HG02610 (cell line): ENCODE measurements around the gene TRMO.
"Not testable (repeated sequence)": the region's sequence is repeated elsewhere in the genome, so short reads cannot be mapped to it uniquely, and the experiment has no call there.

Experiments used
- ATAC-seq: cut with Tn5 transposase; IDR thresholded peaks from one replicate; pipeline ENCODE4 v1.9.1; 2021; ENCODE audit warnings: mild to moderate bottlenecking, moderate library complexity; ENCODE audit not compliant: unreplicated experiment

The TRMO gene

GRCh38 chr9:97921959-97922724, at the start of gene TRMO:
Gene TRMO (minus strand): TSS chr9:97922500. CDS start chr9:97922493, 7 bp downstream.
- peak; percentile 84 for ATAC-seq

GRCh38 chr9:97970165-97970564, 47.9 kb upstream of the TRMO start:
- no peak for ATAC-seq

- no peak for ATAC-seq
Measured at GRCh38 chr9:97969014-97969413, 46.7 kb upstream of the TRMO start.

- ATAC-seq: no peak
Measured at GRCh38 chr9:97966493-97966892, 44.2 kb upstream of the TRMO start.

GRCh38 chr9:97964901-97965300, 42.6 kb upstream of the TRMO start:
- no peak for ATAC-seq

- no peak for ATAC-seq
Measured at GRCh38 chr9:97963232-97963631, 40.9 kb upstream of the TRMO start.

GRCh38 chr9:97962575-97962974, 40.3 kb upstream of the TRMO start:
- no peak for ATAC-seq

- ATAC-seq: no peak
Measured at GRCh38 chr9:97962136-97962535, 39.8 kb upstream of the TRMO start.

GRCh38 chr9:97961361-97961760, 39.1 kb upstream of the TRMO start:
- ATAC-seq: no peak

- ATAC-seq: not testable (repeated sequence)
Measured at GRCh38 chr9:97960678-97961328, 38.5 kb upstream of the TRMO start.

- no peak for ATAC-seq
Measured at GRCh38 chr9:97959585-97959984, 37.3 kb upstream of the TRMO start.

GRCh38 chr9:97958812-97959511, 36.7 kb upstream of the TRMO start:
- ATAC-seq: no peak

- no peak for ATAC-seq
Measured at GRCh38 chr9:97956331-97956730, 34.0 kb upstream of the TRMO start.

- ATAC-seq: peak; percentile 80
Measured at GRCh38 chr9:97954550-97954989, 32.3 kb upstream of the TRMO start.

GRCh38 chr9:97950873-97951272, 28.6 kb upstream of the TRMO start:
- not testable (repeated sequence) for ATAC-seq

- not testable (repeated sequence) for ATAC-seq
Measured at GRCh38 chr9:97947094-97947493, 24.8 kb upstream of the TRMO start.

GRCh38 chr9:97945470-97945869, 23.2 kb upstream of the TRMO start:
- ATAC-seq: not testable (repeated sequence)

GRCh38 chr9:97944612-97945011, 22.3 kb upstream of the TRMO start:
- no peak for ATAC-seq

GRCh38 chr9:97943308-97943855, 21.1 kb upstream of the TRMO start:
- no peak for ATAC-seq

GRCh38 chr9:97941323-97941722, 19.0 kb upstream of the TRMO start:
- ATAC-seq: no peak

GRCh38 chr9:97940741-97941140, 18.4 kb upstream of the TRMO start:
- no peak for ATAC-seq
